GM12878 (cell line): ENCODE measurements around the gene ATP2A2. TPM values are rescaled to one million over a fixed set of nuclear protein-coding genes. Genes with fewer than 3 reads are reported as not detected.

Experiments
- ATAC-seq: fragments of 200-7000 bp; cut with Tn5 transposase; 3 replicates; pipeline ENCODE4 v1.9.1; 2020; ENCODE audit warnings: mild to moderate bottlenecking, moderate library complexity
- BruUV-seq: library from RNA; stranded (reverse); fragments of 400-500 nt; replicated peaks from 2 replicates; lab custom pipeline; 2021; lab: Mats Ljungman, UMichigan
- CTCF ChIA-PET: fragments of 300-600 bp; sonication (Branson Sonifier 250); formaldehyde crosslinking; extraction: SDS; loops from one replicate; lab custom pipeline; 2021; ENCODE audit warnings: inconsistent platforms; lab: Yijun Ruan, JAX
- POLR2A ChIA-PET: fragments of 350-600 bp; formaldehyde crosslinking; extraction: SDS; loops from one replicate; lab custom pipeline; 2021; ENCODE audit warnings: inconsistent platforms; lab: Charles Lee
- RAD21 ChIA-PET: fragments of 300-600 bp; sonication (Branson Sonifier 250); formaldehyde crosslinking; loops from one replicate; lab custom pipeline; 2023; ENCODE audit warnings: antibody characterized with exemption; ENCODE audit not compliant: unreplicated experiment; lab: Charles Lee
- SMC1A ChIA-PET: fragments of 300-600 bp; sonication (Branson Sonifier 250); formaldehyde crosslinking; loops from one replicate; lab custom pipeline; 2023; ENCODE audit not compliant: unreplicated experiment, uncharacterized antibody; lab: Charles Lee
- DNase-seq: peaks from one replicate; pipeline ENCODE4 v3.0.0-alpha.2; 2011; ENCODE audit warnings: low read depth, low spot score
- FAIRE-seq: peaks from 3 replicates; lab custom pipeline; 2011; peaks lifted over from hg19 to GRCh38; lab: Jason Lieb, UNC
- H2AFZ ChIP-seq: 2 replicates; pipeline ENCODE4 v1.6.0; 2011; ENCODE audit warnings: low read depth, low read length, control low read depth; ENCODE audit not compliant: control insufficient read depth
- H3K27ac ChIP-seq: 2 replicates; pipeline ENCODE4 v1.5.1; 2011; ENCODE audit warnings: control low read depth; ENCODE audit not compliant: control insufficient read depth, insufficient read depth
- H3K27me3 ChIP-seq, 2 experiments: replicated peaks in 1 of 2; 2 replicates each; pipeline versions ENCODE4 v1.6.0 to v1.6.1; 2011; ENCODE audit warnings: low read length in 1 of 2; ENCODE audit not compliant: control insufficient read depth in 2 of 2, insufficient read depth in 2 of 2
- H3K36me3 ChIP-seq, 2 experiments: 2 replicates each; pipeline ENCODE4 v1.5.1; 2011; ENCODE audit warnings: low read length in 1 of 2; ENCODE audit not compliant: control insufficient read depth in 2 of 2, insufficient read depth in 2 of 2
- H3K4me1 ChIP-seq: 2 replicates; pipeline ENCODE4 v1.6.1; 2011; ENCODE audit warnings: mild to moderate bottlenecking, low read length, moderate library complexity, mixed read lengths; ENCODE audit not compliant: control insufficient read depth, insufficient read depth
- H3K4me2 ChIP-seq: 2 replicates; pipeline ENCODE4 v1.6.0; 2011; ENCODE audit warnings: control low read depth; ENCODE audit not compliant: control insufficient read depth, insufficient read depth
- H3K4me3 ChIP-seq: fragments of 200-600 bp; sonication (generic); 2 replicates; pipeline ENCODE4 v1.5.1; 2016
- H3K79me2 ChIP-seq: 2 replicates; pipeline ENCODE4 v1.6.0; 2011; ENCODE audit warnings: low read length; ENCODE audit not compliant: control insufficient read depth, insufficient read depth
- H3K9ac ChIP-seq: 2 replicates; pipeline ENCODE4 v1.8.0; 2011; ENCODE audit warnings: low read length, control low read depth, mixed read lengths; ENCODE audit not compliant: control insufficient read depth, insufficient read depth
- H3K9me3 ChIP-seq: replicated peaks from 3 replicates; pipeline ENCODE4 v1.5.1; 2011; ENCODE audit warnings: mild to moderate bottlenecking, low read length; ENCODE audit not compliant: control insufficient read depth, insufficient read depth
- H4K20me1 ChIP-seq: 2 replicates; pipeline ENCODE4 v1.6.0; 2011; ENCODE audit not compliant: control insufficient read depth, insufficient read depth
- ATF7 ChIP-seq: fragments of 450-650 bp; IDR thresholded peaks from 2 replicates; pipeline ENCODE4 v1.6.1; 2016; ENCODE audit warnings: low read depth, mild to moderate bottlenecking
- CBX3 ChIP-seq: fragments of 200-600 bp; sonication (generic); IDR thresholded peaks from 2 replicates; pipeline ENCODE4 v1.6.1; 2016; ENCODE audit warnings: low read depth, borderline replicate concordance
- CEBPB ChIP-seq, 2 experiments: fragments of 150-350 bp in 1 of 2; IDR thresholded peaks; 2 replicates each; pipeline ENCODE4 v1.6.1; 2012 to 2014; ENCODE audit warnings: low read depth in 2 of 2, low read length in 2 of 2, borderline replicate concordance in 1 of 2, inconsistent platforms in 1 of 2
- EZH2 ChIP-seq: IDR thresholded peaks from 2 replicates; pipeline ENCODE4 v1.6.1; 2012; ENCODE audit warnings: low read depth, mild to moderate bottlenecking, control low read depth, inconsistent platforms, low read length, borderline replicate concordance; ENCODE audit not compliant: control insufficient read depth
- IKZF1 ChIP-seq: fragments of 450-650 bp; conservative IDR thresholded peaks from 2 replicates; pipeline ENCODE4 v1.6.1; 2017; ENCODE audit warnings: antibody characterized with exemption, mild to moderate bottlenecking
- IRF4 ChIP-seq: IDR thresholded peaks from 2 replicates; pipeline ENCODE4 v1.6.1; 2011; ENCODE audit warnings: low read depth, low read length
- POLR2AphosphoS5 ChIP-seq: IDR thresholded peaks from 2 replicates; pipeline ENCODE4 v1.6.1; 2011; ENCODE audit warnings: mild to moderate bottlenecking, low read length, inconsistent platforms
- RELA ChIP-seq: fragments of 450-650 bp; IDR thresholded peaks from 2 replicates; pipeline ENCODE4 v1.8.0; 2014; ENCODE audit warnings: borderline replicate concordance; ENCODE audit not compliant: partially characterized antibody
- RUNX3 ChIP-seq: IDR thresholded peaks from 2 replicates; pipeline ENCODE4 v1.6.1; 2012; ENCODE audit warnings: low read length, inconsistent platforms
- SUZ12 ChIP-seq: fragments of 200-600 bp; sonication (generic); IDR thresholded peaks from one replicate; pipeline ENCODE4 v1.6.1; 2018; ENCODE audit warnings: antibody characterized with exemption, mild to moderate bottlenecking; ENCODE audit not compliant: unreplicated experiment
- WGBS: methylation state at CpG from one replicate; pipeline ENCODE4 v1.1.6; 2016; ENCODE audit warnings: low lambda C conversion rate; ENCODE audit not compliant: insufficient replicate concordance, insufficient coverage; ENCODE audit errors: missing lambda C conversion rate; 5-methylcytosine and 5-hydroxymethylcytosine counted together
- in situ Hi-C: fragments of 300-500 bp; cut with MboI; formaldehyde crosslinking; loops from 9 replicates; pipeline ENCODE4 v1.14.3; 2018; ENCODE audit warnings: mixed read lengths
- intact Hi-C: fragments of 100-400 bp; cut with micrococcal nuclease; formaldehyde crosslinking; loops from one replicate; pipeline ENCODE4 v1.14.2; 2022; ENCODE audit not compliant: unreplicated experiment
- polyA plus RNA-seq, 11 experiments: library from polyadenylated mRNA; depleted of rRNA in 4 of 11; unstranded in 6 of 11; stranded (reverse) in 5 of 11; fragments of >200 nt; fragmentation: Nextera tagmentation in 4 of 11; fragmentation: Illumina TruSeq in 1 of 11; extraction: Ambion mirVana in 4 of 11; extraction: Trizol in 1 of 11; gene quantifications; 1 replicate in 1 of 11; 2 replicates in 10 of 11; pipeline versions ENCODE4 v1.2.1 to v1.2.3, GENCODE V29; 2011 to 2016; ENCODE audit warnings: inconsistent platforms in 2 of 11, missing spikeins in 2 of 11, low read depth in 1 of 11
- total RNA-seq, 4 experiments: library from RNA; depleted of rRNA in 3 of 4; stranded (reverse); fragments of >200 nt in 3 of 4; fragmentation: Illumina TruSeq in 1 of 4; extraction: Trizol in 1 of 4; gene quantifications; 2 replicates each; pipeline versions ENCODE4 v1.2.1 to v1.2.3, GENCODE V29; 2013 to 2021
- TF ChIP-seq, protein P1 (sequence below): IDR thresholded peaks from 2 replicates; pipeline ENCODE4 v1.6.1; 2012; ENCODE audit warnings: mild to moderate bottlenecking, low read depth, low read length
- TF ChIP-seq, protein P2 (sequence below): fragments of 450-650 bp; IDR thresholded peaks from 2 replicates; pipeline ENCODE4 v1.6.1; 2018; ENCODE audit warnings: borderline replicate concordance, mild to moderate bottlenecking; ENCODE audit not compliant: partially characterized antibody
- TF ChIP-seq, protein P3 (sequence below): fragments of 450-650 bp; IDR thresholded peaks from 2 replicates; pipeline ENCODE4 v1.6.1; 2016; ENCODE audit warnings: mild to moderate bottlenecking

ATP2A2 gene
- total and polyA plus RNA-seq, 10 of the 15 experiments (the other 5 are each of a cell fraction or from before 2014, with no cell fraction given) = 3.7 to 133 (median 34.4) TPM

GRCh38 chr12:110280779-110281548 is at the start of gene ATP2A2 (continued):
- TF ChIP-seq, protein P1, sequence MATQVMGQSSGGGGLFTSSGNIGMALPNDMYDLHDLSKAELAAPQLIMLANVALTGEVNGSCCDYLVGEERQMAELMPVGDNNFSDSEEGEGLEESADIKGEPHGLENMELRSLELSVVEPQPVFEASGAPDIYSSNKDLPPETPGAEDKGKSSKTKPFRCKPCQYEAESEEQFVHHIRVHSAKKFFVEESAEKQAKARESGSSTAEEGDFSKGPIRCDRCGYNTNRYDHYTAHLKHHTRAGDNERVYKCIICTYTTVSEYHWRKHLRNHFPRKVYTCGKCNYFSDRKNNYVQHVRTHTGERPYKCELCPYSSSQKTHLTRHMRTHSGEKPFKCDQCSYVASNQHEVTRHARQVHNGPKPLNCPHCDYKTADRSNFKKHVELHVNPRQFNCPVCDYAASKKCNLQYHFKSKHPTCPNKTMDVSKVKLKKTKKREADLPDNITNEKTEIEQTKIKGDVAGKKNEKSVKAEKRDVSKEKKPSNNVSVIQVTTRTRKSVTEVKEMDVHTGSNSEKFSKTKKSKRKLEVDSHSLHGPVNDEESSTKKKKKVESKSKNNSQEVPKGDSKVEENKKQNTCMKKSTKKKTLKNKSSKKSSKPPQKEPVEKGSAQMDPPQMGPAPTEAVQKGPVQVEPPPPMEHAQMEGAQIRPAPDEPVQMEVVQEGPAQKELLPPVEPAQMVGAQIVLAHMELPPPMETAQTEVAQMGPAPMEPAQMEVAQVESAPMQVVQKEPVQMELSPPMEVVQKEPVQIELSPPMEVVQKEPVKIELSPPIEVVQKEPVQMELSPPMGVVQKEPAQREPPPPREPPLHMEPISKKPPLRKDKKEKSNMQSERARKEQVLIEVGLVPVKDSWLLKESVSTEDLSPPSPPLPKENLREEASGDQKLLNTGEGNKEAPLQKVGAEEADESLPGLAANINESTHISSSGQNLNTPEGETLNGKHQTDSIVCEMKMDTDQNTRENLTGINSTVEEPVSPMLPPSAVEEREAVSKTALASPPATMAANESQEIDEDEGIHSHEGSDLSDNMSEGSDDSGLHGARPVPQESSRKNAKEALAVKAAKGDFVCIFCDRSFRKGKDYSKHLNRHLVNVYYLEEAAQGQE = no peak
- peak; percentile 91 for TF ChIP-seq POLR2AphosphoS5
- TF ChIP-seq RELA = peak; percentile 6
- peak; percentile 76 for TF ChIP-seq IKZF1
- peak; percentile 73 for TF ChIP-seq RUNX3

- RAD21 ChIA-PET = no interaction called here
- Histone ChIP-seq H3K4me1 (no peaks in the 10 kb centered on the region), H4K20me1 (no peaks in the 10 kb centered on the region), H3K4me2 (no peak overlapping the region), H3K9ac (no peak overlapping the region), H3K9me3 (no peaks in the 10 kb centered on the region), H3K4me3 (no peak overlapping the region), H2AFZ (no peak overlapping the region), H3K79me2 (no peaks in the 10 kb centered on the region), H3K27me3 (no peaks in the 10 kb centered on the region), H3K27ac (no peak overlapping the region), H3K36me3 (no peaks in the 10 kb centered on the region)
- no peak for DNase-seq
- in situ Hi-C loops (no loop called here), intact Hi-C loops (no loop called here)
- ATAC-seq = no peak
- CTCF ChIA-PET = interaction anchor here (1.1 kb wide), 1 partner anchor 11 kb away, joined by 3 read pairs; no protein-coding TSS in a partner anchor
- 76% methylated on average over 6 of the region's 6 CpGs for WGBS
- no TSS peak for BruUV-seq
- SMC1A ChIA-PET = interaction anchor here (0.8 to 1.0 kb wide), 4 partner anchors 10 to 146 kb away, joined by 3 read pairs; no protein-coding TSS in a partner anchor
- POLR2A ChIA-PET = no interaction called here
- TF ChIP-seq ATF7 = no peak
- TF ChIP-seq CBX3 = no peak
- no peak for TF ChIP-seq SUZ12
- no peak for TF ChIP-seq IRF4
- TF ChIP-seq, protein P2, sequence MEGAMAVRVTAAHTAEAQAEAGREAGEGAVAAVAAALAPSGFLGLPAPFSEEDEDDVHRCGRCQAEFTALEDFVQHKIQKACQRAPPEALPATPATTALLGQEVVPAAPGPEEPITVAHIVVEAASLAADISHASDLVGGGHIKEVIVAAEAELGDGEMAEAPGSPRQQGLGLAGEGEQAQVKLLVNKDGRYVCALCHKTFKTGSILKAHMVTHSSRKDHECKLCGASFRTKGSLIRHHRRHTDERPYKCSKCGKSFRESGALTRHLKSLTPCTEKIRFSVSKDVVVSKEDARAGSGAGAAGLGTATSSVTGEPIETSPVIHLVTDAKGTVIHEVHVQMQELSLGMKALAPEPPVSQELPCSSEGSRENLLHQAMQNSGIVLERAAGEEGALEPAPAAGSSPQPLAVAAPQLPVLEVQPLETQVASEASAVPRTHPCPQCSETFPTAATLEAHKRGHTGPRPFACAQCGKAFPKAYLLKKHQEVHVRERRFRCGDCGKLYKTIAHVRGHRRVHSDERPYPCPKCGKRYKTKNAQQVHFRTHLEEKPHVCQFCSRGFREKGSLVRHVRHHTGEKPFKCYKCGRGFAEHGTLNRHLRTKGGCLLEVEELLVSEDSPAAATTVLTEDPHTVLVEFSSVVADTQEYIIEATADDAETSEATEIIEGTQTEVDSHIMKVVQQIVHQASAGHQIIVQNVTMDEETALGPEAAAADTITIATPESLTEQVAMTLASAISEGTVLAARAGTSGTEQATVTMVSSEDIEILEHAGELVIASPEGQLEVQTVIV = no peak
- no peak for TF ChIP-seq CEBPB (IDR thresholded peaks at IDR 0.05; ENCODE audit: borderline replicate concordance in 1 of 2, low read depth in 2 of 2, low read length in 2 of 2)
- TF ChIP-seq, protein P3, sequence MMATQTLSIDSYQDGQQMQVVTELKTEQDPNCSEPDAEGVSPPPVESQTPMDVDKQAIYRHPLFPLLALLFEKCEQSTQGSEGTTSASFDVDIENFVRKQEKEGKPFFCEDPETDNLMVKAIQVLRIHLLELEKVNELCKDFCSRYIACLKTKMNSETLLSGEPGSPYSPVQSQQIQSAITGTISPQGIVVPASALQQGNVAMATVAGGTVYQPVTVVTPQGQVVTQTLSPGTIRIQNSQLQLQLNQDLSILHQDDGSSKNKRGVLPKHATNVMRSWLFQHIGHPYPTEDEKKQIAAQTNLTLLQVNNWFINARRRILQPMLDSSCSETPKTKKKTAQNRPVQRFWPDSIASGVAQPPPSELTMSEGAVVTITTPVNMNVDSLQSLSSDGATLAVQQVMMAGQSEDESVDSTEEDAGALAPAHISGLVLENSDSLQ = no peak
- no peak for TF ChIP-seq EZH2
- no peak for FAIRE-seq
Measured at GRCh38 chr12:110233212-110233903, 47.7 kb upstream of the ATP2A2 start.
